Sigmoid colon (tissue), 4 donors: ENCODE measurements around the gene OR5M11.

ENCODE experiments used
- CTCF ChIP-seq, 4 experiments: fragments of 450-650 bp in 3 of 4; fragments of 200-600 bp in 1 of 4; IDR thresholded peaks; one replicate each; pipeline ENCODE4 v1.5.1; 2016 to 2019; ENCODE audit warnings: antibody characterized with exemption in 4 of 4, mild to moderate bottlenecking in 3 of 4, moderate library complexity in 2 of 4
- EP300 ChIP-seq, 4 donors: sonication (generic); formaldehyde crosslinking; IDR thresholded peaks; one replicate each; pipeline ENCODE4 v1.6.1; 2017; ENCODE audit warnings: antibody characterized with exemption in 4 of 4
- POLR2AphosphoS5 ChIP-seq, 4 donors: sonication (generic); formaldehyde crosslinking; IDR thresholded peaks; one replicate each; pipeline ENCODE4 v1.6.1; 2017; ENCODE audit warnings: antibody characterized with exemption in 4 of 4

DNA sequence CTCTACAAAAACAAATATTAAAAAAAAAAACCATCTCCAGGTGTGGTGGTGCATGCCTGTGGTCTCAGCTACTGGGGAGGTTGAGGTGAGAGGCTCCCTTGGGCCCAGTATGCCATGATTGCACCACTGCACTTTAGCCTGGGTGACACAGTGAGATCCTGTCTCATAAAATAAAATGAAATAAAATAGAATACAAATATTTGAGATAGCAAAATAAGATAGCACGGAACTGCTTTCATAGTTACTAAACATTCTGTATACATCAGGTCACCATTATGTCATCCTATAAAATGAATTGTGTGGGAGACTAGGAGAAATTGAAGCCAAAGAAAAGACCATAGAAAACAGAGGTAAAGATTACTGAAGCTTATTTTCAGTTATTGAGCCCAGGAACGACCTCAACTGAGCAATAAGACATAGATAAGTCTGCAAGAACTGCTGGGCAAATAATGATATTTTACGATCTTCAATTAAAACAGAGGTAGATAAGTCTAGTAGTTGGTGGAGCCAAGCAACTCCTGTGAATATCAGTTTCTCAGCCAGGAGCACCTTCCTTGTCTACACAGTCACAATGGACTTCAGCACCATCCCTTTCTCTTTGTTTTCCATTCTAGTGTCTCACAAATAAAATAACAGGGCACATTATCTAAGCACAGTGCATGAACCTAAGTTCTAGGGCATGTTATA lies 9.9 kb downstream of the OR5M11 start:
- no peak for TF ChIP-seq POLR2AphosphoS5 (IDR thresholded peaks at IDR 0.05)
- no peak for TF ChIP-seq CTCF (IDR thresholded peaks at IDR 0.05)
- no peak for TF ChIP-seq EP300 (IDR thresholded peaks at IDR 0.05)
